Gastrocnemius medialis (tissue), 4 donors: ENCODE measurements around the gene CGNL1. TPM values are rescaled to one million over a fixed set of nuclear protein-coding genes. Genes with fewer than 3 reads are reported as not detected.

Experiments used
- ATAC-seq, 2 donors: fragments of 150-250 bp; one replicate each; pipeline ENCODE4 v1.9.1; 2016
- DNase-seq, 2 donors: peaks; one replicate each; pipeline ENCODE4 v3.0.0-alpha.2; 2019
- H3K27ac ChIP-seq, 4 donors: fragments of 200-600 bp; sonication (generic); 1 replicate in 1 of 4; 2 replicates in 3 of 4; pipeline ENCODE4 v1.5.1; 2016 to 2018; ENCODE audit warnings: mild to moderate bottlenecking in 2 of 4, moderate library complexity in 1 of 4
- H3K27me3 ChIP-seq, 3 donors: fragments of 200-600 bp; sonication (generic) in 2 of 3; 1 replicate in 1 of 3; 2 replicates in 2 of 3; pipeline versions ENCODE4 v1.5.1 to v1.6.0; 2016 to 2019; ENCODE audit warnings: mild to moderate bottlenecking in 1 of 3, moderate library complexity in 1 of 3
- H3K36me3 ChIP-seq, 2 donors: fragments of 200-600 bp; sonication (generic) in 1 of 2; one replicate each; pipeline ENCODE4 v1.5.1; 2017 to 2018
- H3K4me1 ChIP-seq, 2 donors: fragments of 200-600 bp; sonication (generic) in 1 of 2; one replicate each; pipeline ENCODE4 v1.5.1; 2016 to 2017; ENCODE audit warnings: mild to moderate bottlenecking in 2 of 2
- H3K4me3 ChIP-seq, 4 donors: fragments of 200-600 bp; sonication (generic) in 3 of 4; 1 replicate in 1 of 4; 2 replicates in 3 of 4; pipeline ENCODE4 v1.5.1; 2016 to 2019; ENCODE audit warnings: mild to moderate bottlenecking in 2 of 4
- H3K9me3 ChIP-seq, 3 donors: fragments of 200-600 bp; sonication (generic) in 2 of 3; 1 replicate in 1 of 3; 2 replicates in 2 of 3; pipeline ENCODE4 v1.5.1; 2016 to 2019
- POLR2A ChIP-seq, 2 donors: fragments of 450-650 bp; IDR thresholded peaks; one replicate each; pipeline ENCODE4 v1.6.1; 2017; ENCODE audit warnings: antibody characterized with exemption in 2 of 2, mild to moderate bottlenecking in 2 of 2, moderate library complexity in 2 of 2
- in situ Hi-C, 4 donors: fragments of 200-750 bp; cut with MboI; loops; one replicate each; pipeline versions ENCODE4 v1.15.0 to v1.8.0; 2017; ENCODE audit warnings: low sequenced_read_pairs in 4 of 4
- intact Hi-C: fragments of 100-400 bp; cut with DNase I; formaldehyde crosslinking; loops from one replicate; pipeline ENCODE4 v1.15.1; 2023; ENCODE audit warnings: low total_unique reads
- total RNA-seq, 4 donors: library from RNA; depleted of rRNA; stranded (reverse); fragments of >200 nt; gene quantifications; one replicate each; pipeline versions ENCODE4 v1.1.0 to v1.2.3, GENCODE V29; 2016
- TF ChIP-seq, protein P1 (sequence below), 5 experiments: fragments of 450-650 bp in 3 of 5; fragments of 200-600 bp in 2 of 5; sonication (generic) in 2 of 5; IDR thresholded peaks in 4 of 5; conservative IDR thresholded peaks in 1 of 5; 1 replicate in 4 of 5; 2 replicates in 1 of 5; pipeline ENCODE4 v1.5.1; 2016 to 2019; ENCODE audit warnings: antibody characterized with exemption in 5 of 5, mild to moderate bottlenecking in 3 of 5, moderate library complexity in 3 of 5

The CGNL1 gene
- total RNA-seq, 4 donors from 2014 or later, result 0.15 to 0.85 (median 0.49) TPM

- no peak overlapping the region for H3K27ac ChIP-seq
- TF ChIP-seq POLR2A (IDR thresholded peaks at IDR 0.05), result no peak
- TF ChIP-seq, protein P1, sequence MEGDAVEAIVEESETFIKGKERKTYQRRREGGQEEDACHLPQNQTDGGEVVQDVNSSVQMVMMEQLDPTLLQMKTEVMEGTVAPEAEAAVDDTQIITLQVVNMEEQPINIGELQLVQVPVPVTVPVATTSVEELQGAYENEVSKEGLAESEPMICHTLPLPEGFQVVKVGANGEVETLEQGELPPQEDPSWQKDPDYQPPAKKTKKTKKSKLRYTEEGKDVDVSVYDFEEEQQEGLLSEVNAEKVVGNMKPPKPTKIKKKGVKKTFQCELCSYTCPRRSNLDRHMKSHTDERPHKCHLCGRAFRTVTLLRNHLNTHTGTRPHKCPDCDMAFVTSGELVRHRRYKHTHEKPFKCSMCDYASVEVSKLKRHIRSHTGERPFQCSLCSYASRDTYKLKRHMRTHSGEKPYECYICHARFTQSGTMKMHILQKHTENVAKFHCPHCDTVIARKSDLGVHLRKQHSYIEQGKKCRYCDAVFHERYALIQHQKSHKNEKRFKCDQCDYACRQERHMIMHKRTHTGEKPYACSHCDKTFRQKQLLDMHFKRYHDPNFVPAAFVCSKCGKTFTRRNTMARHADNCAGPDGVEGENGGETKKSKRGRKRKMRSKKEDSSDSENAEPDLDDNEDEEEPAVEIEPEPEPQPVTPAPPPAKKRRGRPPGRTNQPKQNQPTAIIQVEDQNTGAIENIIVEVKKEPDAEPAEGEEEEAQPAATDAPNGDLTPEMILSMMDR (IDR thresholded peaks at IDR 0.05 in 4 of 5, conservative IDR thresholded peaks at IDR 0.05 in 1 of 5), result no peak
- ATAC-seq (no peak), DNase-seq (no peak)
- H3K36me3 ChIP-seq, result no peaks in the 10 kb centered on the region
- no peaks in the 10 kb centered on the region for H3K4me1 ChIP-seq
- in situ Hi-C loops, result no loop called here
- no peaks in the 10 kb centered on the region for H3K9me3 ChIP-seq
- H3K27me3 ChIP-seq, result no peaks in the 10 kb centered on the region
- no peak overlapping the region for H3K4me3 ChIP-seq
- intact Hi-C loops, result no loop called here
Measured at GRCh38 chr15:57476533-57476975, 100.2 kb downstream of the CGNL1 start.

- intact Hi-C loops (no loop called here), in situ Hi-C loops (no loop called here)
- TF ChIP-seq, protein P1 (IDR thresholded peaks at IDR 0.05 in 4 of 5, conservative IDR thresholded peaks at IDR 0.05 in 1 of 5), result no peak
- no peak for TF ChIP-seq POLR2A (IDR thresholded peaks at IDR 0.05)
- no peaks in the 10 kb centered on the region for H3K4me1 ChIP-seq
- H3K27me3 ChIP-seq, result no peaks in the 10 kb centered on the region
- no peak overlapping the region for H3K27ac ChIP-seq
- no peaks in the 10 kb centered on the region for H3K9me3 ChIP-seq
- H3K4me3 ChIP-seq, result no peak overlapping the region
- H3K36me3 ChIP-seq, result no peaks in the 10 kb centered on the region
- ATAC-seq (no peak), DNase-seq (no peak)
Measured at GRCh38 chr15:57477736-57478522, 101.6 kb downstream of the CGNL1 start.

DNA sequence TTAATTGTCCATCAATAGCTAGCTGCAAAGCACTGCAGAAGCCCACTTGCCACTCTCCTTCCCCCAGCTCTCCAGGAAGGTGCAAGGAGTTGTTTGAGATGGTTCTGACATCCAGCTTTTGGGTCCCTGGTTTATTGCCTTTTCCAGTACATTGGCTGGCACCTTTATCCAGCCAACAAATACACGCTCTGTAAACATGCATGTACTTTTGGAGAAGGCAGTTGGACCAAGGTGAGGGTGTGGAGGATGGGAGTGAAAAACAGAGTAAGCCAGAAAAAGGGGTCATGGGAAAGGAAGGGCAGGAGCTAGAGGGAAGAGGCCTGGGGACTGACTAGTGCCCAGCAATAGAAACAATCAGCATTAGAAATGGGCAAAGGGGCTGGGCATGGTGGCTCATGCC is 102.7 kb downstream of the CGNL1 start:
- in situ Hi-C loops (no loop called here), intact Hi-C loops (no loop called here)
- DNase-seq (no peak), ATAC-seq (no peak)
- TF ChIP-seq, protein P1 (IDR thresholded peaks at IDR 0.05 in 4 of 5, conservative IDR thresholded peaks at IDR 0.05 in 1 of 5), result no peak
- no peak for TF ChIP-seq POLR2A (IDR thresholded peaks at IDR 0.05)
- Histone ChIP-seq H3K4me3 (no peak overlapping the region), H3K36me3 (no peaks in the 10 kb centered on the region), H3K27me3 (no peaks in the 10 kb centered on the region), H3K9me3 (no peaks in the 10 kb centered on the region), H3K4me1 (no peaks in the 10 kb centered on the region), H3K27ac (no peak overlapping the region)

DNA sequence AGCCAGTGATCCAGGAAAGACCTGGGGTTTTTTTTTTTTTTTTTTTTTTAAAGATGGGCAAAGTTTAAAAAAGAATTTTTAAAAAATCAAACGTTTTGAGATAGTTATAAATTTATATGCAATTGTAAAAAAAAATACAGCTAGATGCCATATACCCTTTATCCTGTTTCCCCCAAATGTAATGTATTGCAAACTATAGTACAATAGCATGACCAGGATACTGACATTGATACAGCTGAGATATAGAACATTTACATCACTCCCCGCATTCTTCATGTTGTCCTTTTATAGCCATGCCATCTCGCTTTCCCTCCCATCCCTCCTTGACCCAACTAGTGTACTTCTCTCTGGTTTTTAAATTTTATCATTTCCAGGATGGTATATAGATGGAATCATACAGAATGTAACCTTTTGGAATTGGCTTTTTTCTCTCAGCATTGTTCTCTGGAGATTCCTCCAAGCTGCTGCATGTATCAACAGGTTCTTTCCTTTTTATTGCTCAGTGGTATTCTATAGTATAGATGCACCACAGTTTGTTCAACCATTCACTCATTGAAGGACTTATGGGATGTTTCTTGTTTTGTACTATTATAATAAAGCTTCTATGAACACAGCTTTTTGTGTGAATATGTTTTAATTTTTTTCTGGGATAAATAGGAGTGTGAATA is 104.9 kb downstream of the CGNL1 start:
- in situ Hi-C loops (no loop called here), intact Hi-C loops (no loop called here)
- no peak for ATAC-seq

More for the DNA sequence above, 104.9 kb downstream of the CGNL1 start:
- H3K27me3 ChIP-seq, result no peaks in the 10 kb centered on the region
- no peak overlapping the region for H3K27ac ChIP-seq
- no peaks in the 10 kb centered on the region for H3K4me1 ChIP-seq
- no peaks in the 10 kb centered on the region for H3K9me3 ChIP-seq
- H3K4me3 ChIP-seq, result no peak overlapping the region
- TF ChIP-seq POLR2A (IDR thresholded peaks at IDR 0.05), result no peak
- TF ChIP-seq, protein P1 (IDR thresholded peaks at IDR 0.05 in 4 of 5, conservative IDR thresholded peaks at IDR 0.05 in 1 of 5), result no peak
- no peak for DNase-seq
- no peaks in the 10 kb centered on the region for H3K36me3 ChIP-seq
